SK-N-SH (cell line): ENCODE results near the gene FAM181A. TPM values are rescaled to one million over a fixed set of nuclear protein-coding genes. Genes with fewer than 3 reads are reported as not detected.

ENCODE experiments used
- CTCF ChIA-PET: fragments of 300-600, 350-600 bp; formaldehyde crosslinking; extraction: SDS; loops from one replicate; lab custom pipeline; 2021; lab: Yijun Ruan, JAX
- POLR2A ChIA-PET: fragments of 350-600 bp; sonication (Branson Sonifier 250); formaldehyde crosslinking; extraction: SDS; loops from one replicate; lab custom pipeline; 2020; ENCODE audit warnings: antibody characterized with exemption, inconsistent platforms; lab: Yijun Ruan, JAX
- DNase-seq: peaks from one replicate; pipeline ENCODE4 v3.0.0; 2012
- H2AFZ ChIP-seq: fragments of 200-600 bp; sonication (generic); 2 replicates; pipeline ENCODE4 v1.8.1; 2016; ENCODE audit warnings: antibody characterized with exemption, mild to moderate bottlenecking, low read depth
- H3F3A ChIP-seq: fragments of 200-600 bp; sonication (generic); replicated peaks from 2 replicates; pipeline ENCODE3; 2016; ENCODE audit warnings: antibody characterized with exemption, mild to moderate bottlenecking; ENCODE audit not compliant: insufficient read depth
- H3K27ac ChIP-seq, 2 experiments: fragments of 200-500 bp in 1 of 2; fragments of 200-600 bp in 1 of 2; sonication (Bioruptor generic) in 1 of 2; sonication (generic), shearing (Covaris generic) in 1 of 2; 2 replicates each; pipeline versions ENCODE4 v1.5.1 to v1.6.1; 2014 to 2016; ENCODE audit warnings: low read depth in 2 of 2, inconsistent platforms in 1 of 2, low read length in 1 of 2, mild to moderate bottlenecking in 1 of 2, mixed read lengths in 1 of 2
- H3K27me3 ChIP-seq: fragments of 200-600 bp; sonication (generic), shearing (Covaris generic); 2 replicates; pipeline ENCODE4 v1.6.1; 2016; ENCODE audit warnings: mixed run types; ENCODE audit not compliant: insufficient read depth
- H3K36me3 ChIP-seq, 2 experiments: fragments of 200-500 bp in 1 of 2; fragments of 200-600 bp in 1 of 2; sonication (Bioruptor generic) in 1 of 2; sonication (generic) in 1 of 2; replicated peaks in 1 of 2; 2 replicates each; pipeline versions ENCODE3 to v1.5.1; 2014 to 2016; ENCODE audit warnings: low read length in 1 of 2, mild to moderate bottlenecking in 1 of 2; ENCODE audit not compliant: insufficient read depth in 2 of 2, control insufficient read depth in 1 of 2
- H3K4me1 ChIP-seq, 2 experiments: fragments of 200-500 bp in 1 of 2; fragments of 200-600 bp in 1 of 2; sonication (Bioruptor generic) in 1 of 2; sonication (generic), shearing (Covaris generic) in 1 of 2; 2 replicates each; pipeline versions ENCODE4 v1.5.1 to v1.6.1; 2014 to 2016; ENCODE audit warnings: low read depth in 1 of 2, low read length in 1 of 2, mixed run types in 1 of 2; ENCODE audit not compliant: insufficient read depth in 2 of 2, control insufficient read depth in 1 of 2
- H3K4me2 ChIP-seq: fragments of 200-600 bp; sonication (generic), shearing (Covaris generic); 2 replicates; pipeline ENCODE4 v1.6.1; 2017; ENCODE audit warnings: mixed run types
- H3K4me3 ChIP-seq, 2 experiments: fragments of 200-500 bp in 1 of 2; fragments of 200-600 bp in 1 of 2; sonication (Bioruptor generic) in 1 of 2; sonication (generic), shearing (Covaris generic) in 1 of 2; 2 replicates each; pipeline versions ENCODE4 v1.5.1 to v1.8.1; 2014 to 2016; ENCODE audit warnings: low read depth in 2 of 2, inconsistent platforms in 1 of 2, low read length in 1 of 2, mild to moderate bottlenecking in 1 of 2, mixed read lengths in 1 of 2, moderate library complexity in 1 of 2
- H3K79me2 ChIP-seq: fragments of 200-600 bp; sonication (generic); 2 replicates; pipeline ENCODE4 v1.8.1; 2017; ENCODE audit warnings: mild to moderate bottlenecking; ENCODE audit not compliant: insufficient read depth
- H3K9ac ChIP-seq: fragments of 200-600 bp; sonication (generic); 2 replicates; pipeline ENCODE4 v1.6.1; 2017; ENCODE audit warnings: mixed run types
- H3K9me2 ChIP-seq: fragments of 200-600 bp; sonication (generic); 2 replicates; pipeline ENCODE4 v1.6.1; 2017; ENCODE audit warnings: mixed run types
- H3K9me3 ChIP-seq: fragments of 200-600 bp; sonication (generic); 2 replicates; pipeline ENCODE4 v1.6.1; 2017; ENCODE audit warnings: mixed run types, mild to moderate bottlenecking, moderate library complexity
- H4K20me1 ChIP-seq: fragments of 200-600 bp; sonication (generic); 2 replicates; pipeline ENCODE4 v1.6.1; 2017; ENCODE audit warnings: mild to moderate bottlenecking, mixed run types; ENCODE audit not compliant: insufficient read depth
- CHD2 ChIP-seq: fragments of 150-350 bp; IDR thresholded peaks from 2 replicates; pipeline ENCODE4 v1.6.1; 2018; ENCODE audit warnings: low read length; ENCODE audit not compliant: partially characterized antibody
- ELF1 ChIP-seq: IDR thresholded peaks from 2 replicates; pipeline ENCODE4 v1.4.0; 2012
- EP300 ChIP-seq, 2 experiments: IDR thresholded peaks; 2 replicates each; pipeline versions ENCODE4 v1.4.0 to v1.6.1; 2012; ENCODE audit warnings: borderline replicate concordance in 1 of 2, low read depth in 1 of 2, low read length in 1 of 2
- EZH2phosphoT487 ChIP-seq: fragments of 200-600 bp; sonication (generic); IDR thresholded peaks from 2 replicates; pipeline ENCODE4 v1.6.1; 2017; ENCODE audit warnings: low read depth, mixed run types, mild to moderate bottlenecking, antibody characterized with exemption, moderate library complexity, borderline replicate concordance
- FOSL2 ChIP-seq: IDR thresholded peaks from 2 replicates; pipeline ENCODE4 v1.4.0; 2012; ENCODE audit warnings: low read depth, mild to moderate bottlenecking, moderate library complexity, borderline replicate concordance
- FOXJ3 ChIP-seq: sonication (generic); formaldehyde crosslinking; IDR thresholded peaks from 2 replicates; pipeline ENCODE4 v1.5.1; 2020; ENCODE audit warnings: mild to moderate bottlenecking, missing genetic modification reagents
- MEF2A ChIP-seq: IDR thresholded peaks from 2 replicates; pipeline ENCODE4 v1.4.0; 2012; ENCODE audit warnings: low read depth, borderline replicate concordance
- NFIC ChIP-seq: IDR thresholded peaks from 2 replicates; pipeline ENCODE4 v1.4.0; 2012; ENCODE audit warnings: borderline replicate concordance
- RAD21 ChIP-seq: IDR thresholded peaks from 2 replicates; pipeline ENCODE4 v1.6.1; 2012; ENCODE audit warnings: mild to moderate bottlenecking, low read length
- RCOR1 ChIP-seq: fragments of 150-350 bp; IDR thresholded peaks from 2 replicates; pipeline ENCODE4 v1.6.1; 2017; ENCODE audit warnings: antibody characterized with exemption, low read length
- RXRA ChIP-seq: IDR thresholded peaks from 2 replicates; pipeline ENCODE4 v1.4.0; 2012; ENCODE audit warnings: low read depth, mild to moderate bottlenecking, borderline replicate concordance
- SIN3A ChIP-seq: IDR thresholded peaks from 2 replicates; pipeline ENCODE4 v1.6.1; 2012; ENCODE audit warnings: low read depth, mild to moderate bottlenecking, low read length, moderate library complexity, borderline replicate concordance
- SMC3 ChIP-seq: IDR thresholded peaks from 2 replicates; pipeline ENCODE4 v1.6.1; 2012; ENCODE audit warnings: low read depth, low read length, improper control_type of control experiment
- TAF1 ChIP-seq: IDR thresholded peaks from 2 replicates; pipeline ENCODE4 v1.6.1; 2012; ENCODE audit warnings: low read depth, mild to moderate bottlenecking, low read length, moderate library complexity, borderline replicate concordance
- TCF12 ChIP-seq: IDR thresholded peaks from 2 replicates; pipeline ENCODE4 v1.4.0; 2012
- TEAD4 ChIP-seq: IDR thresholded peaks from 2 replicates; pipeline ENCODE4 v1.4.0; 2012; ENCODE audit warnings: mild to moderate bottlenecking, borderline replicate concordance; ENCODE audit not compliant: insufficient read depth
- YY1 ChIP-seq: IDR thresholded peaks from 2 replicates; pipeline ENCODE4 v1.4.0; 2012; ENCODE audit warnings: low read depth, mild to moderate bottlenecking
- WGBS: methylation state at CpG from one replicate; pipeline ENCODE4 v1.1.6; 2017; ENCODE audit warnings: low lambda C conversion rate; 5-methylcytosine and 5-hydroxymethylcytosine counted together
- polyA plus RNA-seq, 3 experiments: library from polyadenylated mRNA; depleted of rRNA; stranded (reverse); fragments of >200 nt; gene quantifications; 2 replicates each; pipeline ENCODE4 v1.2.3, GENCODE V29; 2012
- TF ChIP-seq, protein P1 (sequence below): fragments of 150-350 bp; IDR thresholded peaks from 2 replicates; pipeline ENCODE4 v1.6.1; 2017; ENCODE audit warnings: antibody characterized with exemption, low read length, low read depth, borderline replicate concordance
- TF ChIP-seq, protein P2 (sequence below): IDR thresholded peaks from 2 replicates; pipeline ENCODE4 v1.4.0; 2012; ENCODE audit warnings: low read depth
- TF ChIP-seq, protein P3 (sequence below): fragments of 200-600 bp; sonication (generic); IDR thresholded peaks from 2 replicates; pipeline ENCODE4 v1.6.1; 2017; ENCODE audit warnings: antibody characterized with exemption, mild to moderate bottlenecking, moderate library complexity
- TF ChIP-seq, protein P4 (sequence below): IDR thresholded peaks from 2 replicates; pipeline ENCODE4 v1.6.1; 2012; ENCODE audit warnings: mild to moderate bottlenecking, low read depth, low read length, moderate library complexity

Gene FAM181A
- polyA plus RNA-seq, 1 of the 3 experiments (the other 2 are of a cell fraction), result not detected

DNA sequence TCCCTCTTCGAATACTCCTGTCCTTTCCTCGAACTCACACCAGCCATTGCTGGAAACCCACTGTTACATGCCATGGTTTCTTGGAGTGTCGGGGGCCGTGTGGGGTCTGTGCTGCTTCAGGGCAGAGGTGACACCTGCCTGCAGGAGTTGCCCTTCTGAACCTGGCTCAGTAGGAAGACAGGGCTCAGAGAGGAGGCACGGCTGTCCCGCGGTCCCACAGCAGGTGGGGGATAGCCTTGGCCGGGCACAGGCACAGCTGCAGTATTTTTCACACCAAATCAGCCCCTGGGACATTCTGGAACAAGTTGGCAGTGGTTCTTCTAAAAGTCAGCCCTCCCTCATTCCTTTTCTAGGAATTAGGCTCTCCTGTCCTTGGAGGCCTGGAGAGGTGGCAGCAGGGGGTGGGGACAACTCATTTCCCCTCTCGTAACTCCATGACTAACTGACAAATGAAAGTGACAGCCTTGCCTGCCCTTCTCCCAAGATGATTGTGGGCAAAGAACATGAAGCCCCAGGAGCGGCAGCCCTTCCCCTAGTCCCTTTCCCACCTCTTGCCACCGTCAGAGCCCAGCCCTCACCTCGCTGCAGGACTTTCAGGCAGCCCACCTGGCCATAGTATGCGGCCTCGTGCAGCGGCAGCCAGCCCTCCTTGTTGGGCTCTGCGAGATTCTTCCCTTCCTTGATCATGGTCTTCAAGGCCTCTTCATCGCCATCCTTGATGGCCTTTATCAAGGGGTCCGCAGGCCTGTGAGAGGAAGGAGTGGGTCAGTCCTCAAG is 26.8 kb downstream of the FAM181A start:
- TF ChIP-seq RCOR1 (no peak), SMC3 (no peak), TEAD4 (no peak), CHD2 (no peak), EP300 (IDR thresholded peaks at IDR 0.05; ENCODE audit: borderline replicate concordance in 1 of 2, low read depth in 1 of 2, low read length in 1 of 2) (no peak), TAF1 (no peak), SIN3A (no peak), FOSL2 (no peak), NFIC (no peak), EZH2phosphoT487 (no peak), ELF1 (no peak), MEF2A (no peak), YY1 (no peak), RXRA (no peak), RAD21 (no peak), FOXJ3 (CRISPR knock-in tag) (no peak)
- TF ChIP-seq, protein P1, sequence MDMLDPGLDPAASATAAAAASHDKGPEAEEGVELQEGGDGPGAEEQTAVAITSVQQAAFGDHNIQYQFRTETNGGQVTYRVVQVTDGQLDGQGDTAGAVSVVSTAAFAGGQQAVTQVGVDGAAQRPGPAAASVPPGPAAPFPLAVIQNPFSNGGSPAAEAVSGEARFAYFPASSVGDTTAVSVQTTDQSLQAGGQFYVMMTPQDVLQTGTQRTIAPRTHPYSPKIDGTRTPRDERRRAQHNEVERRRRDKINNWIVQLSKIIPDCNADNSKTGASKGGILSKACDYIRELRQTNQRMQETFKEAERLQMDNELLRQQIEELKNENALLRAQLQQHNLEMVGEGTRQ, result no peak
- CTCF ChIA-PET, result interaction anchor here (0.9 to 6.1 kb wide), 5 partner anchors 10 to 83 kb away, joined by 3 to 75 read pairs (median 3); no protein-coding TSS in a partner anchor
- WGBS, result 91% methylated on average over 18 of the region's 18 CpGs
- H3K4me3 ChIP-seq, result no peak overlapping the region
- no peak overlapping the region for H3K27ac ChIP-seq
- no peak for DNase-seq
- H2AFZ ChIP-seq, result no peak overlapping the region
- H3K9ac ChIP-seq, result no peak overlapping the region
- H3K27me3 ChIP-seq, result no peaks in the 10 kb centered on the region
- H3F3A ChIP-seq, result peaks cover 3% of the 10 kb centered on the region
- H3K36me3 ChIP-seq, result no peaks in the 10 kb centered on the region
- H3K4me1 ChIP-seq, result peaks cover 0 to 5% of the 10 kb centered on the region in 2 experiments; a peak in 2 of 4 replicates
- no peak overlapping the region for H3K4me2 ChIP-seq
- no peaks in the 10 kb centered on the region for H4K20me1 ChIP-seq
- H3K9me2 ChIP-seq, result no peaks in the 10 kb centered on the region
- H3K9me3 ChIP-seq, result no peaks in the 10 kb centered on the region
- no peaks in the 10 kb centered on the region for H3K79me2 ChIP-seq
- POLR2A ChIA-PET, result no interaction called here

DNA sequence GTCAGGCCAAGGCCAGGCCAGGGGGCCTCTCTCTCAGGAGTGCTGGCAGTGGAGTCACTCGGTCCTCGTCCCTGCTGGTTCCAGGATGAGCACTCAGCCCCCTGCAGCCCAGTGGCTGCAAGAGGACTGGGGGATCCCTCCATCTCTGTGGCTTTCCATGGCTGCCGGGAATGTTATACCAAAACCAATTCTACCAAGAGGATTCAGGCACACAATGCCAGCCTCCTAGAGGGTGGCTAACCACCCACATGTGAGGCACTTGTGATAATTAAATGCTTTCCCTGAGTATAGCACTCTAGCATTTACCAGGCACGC is 27.3 kb downstream of the FAM181A start:
- H3K4me3 ChIP-seq, result no peak overlapping the region
- no peak for DNase-seq
- H3K27me3 ChIP-seq, result no peaks in the 10 kb centered on the region
- no peaks in the 10 kb centered on the region for H3K79me2 ChIP-seq
- H3K9me2 ChIP-seq, result no peaks in the 10 kb centered on the region
- H2AFZ ChIP-seq, result no peak overlapping the region
- no peak overlapping the region for H3K4me2 ChIP-seq
- WGBS, result 100% methylated on average over 3 of the region's 4 CpGs
- no peaks in the 10 kb centered on the region for H3K9me3 ChIP-seq
- H3K9ac ChIP-seq, result no peak overlapping the region
- no peaks in the 10 kb centered on the region for H3K36me3 ChIP-seq
- no peak overlapping the region for H3K27ac ChIP-seq
- H4K20me1 ChIP-seq, result no peaks in the 10 kb centered on the region
- peaks cover 6% of the 10 kb centered on the region for H3F3A ChIP-seq
- POLR2A ChIA-PET, result no interaction called here
- H3K4me1 ChIP-seq, result peaks cover 3 to 9% of the 10 kb centered on the region in 2 experiments; a peak in 2 of 4 replicates
- CTCF ChIA-PET, result interaction anchor here (5.2 kb wide), 1 partner anchor 15 kb away, joined by 28 read pairs; no protein-coding TSS in a partner anchor
- TF ChIP-seq SIN3A (no peak), EP300 (IDR thresholded peaks at IDR 0.05; ENCODE audit: borderline replicate concordance in 1 of 2, low read depth in 1 of 2, low read length in 1 of 2) (no peak), TEAD4 (no peak), TCF12 (no peak), FOXJ3 (CRISPR knock-in tag) (no peak), TAF1 (no peak), CHD2 (no peak), SMC3 (no peak)
- TF ChIP-seq, protein P2, sequence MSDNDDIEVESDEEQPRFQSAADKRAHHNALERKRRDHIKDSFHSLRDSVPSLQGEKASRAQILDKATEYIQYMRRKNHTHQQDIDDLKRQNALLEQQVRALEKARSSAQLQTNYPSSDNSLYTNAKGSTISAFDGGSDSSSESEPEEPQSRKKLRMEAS, result no peak
- TF ChIP-seq, protein P3, sequence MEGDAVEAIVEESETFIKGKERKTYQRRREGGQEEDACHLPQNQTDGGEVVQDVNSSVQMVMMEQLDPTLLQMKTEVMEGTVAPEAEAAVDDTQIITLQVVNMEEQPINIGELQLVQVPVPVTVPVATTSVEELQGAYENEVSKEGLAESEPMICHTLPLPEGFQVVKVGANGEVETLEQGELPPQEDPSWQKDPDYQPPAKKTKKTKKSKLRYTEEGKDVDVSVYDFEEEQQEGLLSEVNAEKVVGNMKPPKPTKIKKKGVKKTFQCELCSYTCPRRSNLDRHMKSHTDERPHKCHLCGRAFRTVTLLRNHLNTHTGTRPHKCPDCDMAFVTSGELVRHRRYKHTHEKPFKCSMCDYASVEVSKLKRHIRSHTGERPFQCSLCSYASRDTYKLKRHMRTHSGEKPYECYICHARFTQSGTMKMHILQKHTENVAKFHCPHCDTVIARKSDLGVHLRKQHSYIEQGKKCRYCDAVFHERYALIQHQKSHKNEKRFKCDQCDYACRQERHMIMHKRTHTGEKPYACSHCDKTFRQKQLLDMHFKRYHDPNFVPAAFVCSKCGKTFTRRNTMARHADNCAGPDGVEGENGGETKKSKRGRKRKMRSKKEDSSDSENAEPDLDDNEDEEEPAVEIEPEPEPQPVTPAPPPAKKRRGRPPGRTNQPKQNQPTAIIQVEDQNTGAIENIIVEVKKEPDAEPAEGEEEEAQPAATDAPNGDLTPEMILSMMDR, result no peak
- TF ChIP-seq, protein P4, sequence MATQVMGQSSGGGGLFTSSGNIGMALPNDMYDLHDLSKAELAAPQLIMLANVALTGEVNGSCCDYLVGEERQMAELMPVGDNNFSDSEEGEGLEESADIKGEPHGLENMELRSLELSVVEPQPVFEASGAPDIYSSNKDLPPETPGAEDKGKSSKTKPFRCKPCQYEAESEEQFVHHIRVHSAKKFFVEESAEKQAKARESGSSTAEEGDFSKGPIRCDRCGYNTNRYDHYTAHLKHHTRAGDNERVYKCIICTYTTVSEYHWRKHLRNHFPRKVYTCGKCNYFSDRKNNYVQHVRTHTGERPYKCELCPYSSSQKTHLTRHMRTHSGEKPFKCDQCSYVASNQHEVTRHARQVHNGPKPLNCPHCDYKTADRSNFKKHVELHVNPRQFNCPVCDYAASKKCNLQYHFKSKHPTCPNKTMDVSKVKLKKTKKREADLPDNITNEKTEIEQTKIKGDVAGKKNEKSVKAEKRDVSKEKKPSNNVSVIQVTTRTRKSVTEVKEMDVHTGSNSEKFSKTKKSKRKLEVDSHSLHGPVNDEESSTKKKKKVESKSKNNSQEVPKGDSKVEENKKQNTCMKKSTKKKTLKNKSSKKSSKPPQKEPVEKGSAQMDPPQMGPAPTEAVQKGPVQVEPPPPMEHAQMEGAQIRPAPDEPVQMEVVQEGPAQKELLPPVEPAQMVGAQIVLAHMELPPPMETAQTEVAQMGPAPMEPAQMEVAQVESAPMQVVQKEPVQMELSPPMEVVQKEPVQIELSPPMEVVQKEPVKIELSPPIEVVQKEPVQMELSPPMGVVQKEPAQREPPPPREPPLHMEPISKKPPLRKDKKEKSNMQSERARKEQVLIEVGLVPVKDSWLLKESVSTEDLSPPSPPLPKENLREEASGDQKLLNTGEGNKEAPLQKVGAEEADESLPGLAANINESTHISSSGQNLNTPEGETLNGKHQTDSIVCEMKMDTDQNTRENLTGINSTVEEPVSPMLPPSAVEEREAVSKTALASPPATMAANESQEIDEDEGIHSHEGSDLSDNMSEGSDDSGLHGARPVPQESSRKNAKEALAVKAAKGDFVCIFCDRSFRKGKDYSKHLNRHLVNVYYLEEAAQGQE, result no peak
